WTC11 (cell line): ENCODE data around the gene CCDC69.

Experiments
- CBFB ChIP-seq: sonication (generic); formaldehyde crosslinking; IDR thresholded peaks from 2 replicates; pipeline ENCODE4 v1.8.1; 2022; ENCODE audit warnings: mild to moderate bottlenecking, low read depth, missing genetic modification reagents
- MYBL2 ChIP-seq: sonication (generic); formaldehyde crosslinking; IDR thresholded peaks from 2 replicates; pipeline ENCODE4 v1.8.1; 2023; ENCODE audit warnings: mild to moderate bottlenecking, moderate library complexity, missing genetic modification reagents
- NR3C1 ChIP-seq: sonication (generic); formaldehyde crosslinking; conservative IDR thresholded peaks from 2 replicates; pipeline ENCODE4 v1.8.1; 2023; ENCODE audit warnings: low read depth, mild to moderate bottlenecking, missing genetic modification reagents
- ZNF219 ChIP-seq: sonication (generic); formaldehyde crosslinking; IDR thresholded peaks from 2 replicates; pipeline ENCODE4 v1.8.0; 2023; ENCODE audit warnings: missing genetic modification reagents, mild to moderate bottlenecking, borderline replicate concordance
- TF ChIP-seq, protein P1 (sequence below): fragments of 200-600 bp; IDR thresholded peaks from 2 replicates; pipeline ENCODE4 v1.8.0; 2022; ENCODE audit warnings: antibody characterized with exemption
- TF ChIP-seq, protein P2 (sequence below): sonication (generic); formaldehyde crosslinking; IDR thresholded peaks from 2 replicates; pipeline ENCODE4 v1.8.0; 2022; ENCODE audit warnings: mild to moderate bottlenecking, missing genetic modification reagents
- TF ChIP-seq, protein P3 (sequence below): sonication (generic); formaldehyde crosslinking; IDR thresholded peaks from 2 replicates; pipeline ENCODE4 v1.8.0; 2022; ENCODE audit warnings: missing genetic modification reagents
- TF ChIP-seq, protein P4 (sequence below): fragments of 250-450 bp; sonication (Bioruptor Pico); conservative IDR thresholded peaks from 2 replicates; pipeline ENCODE4 v1.9.0; 2021; ENCODE audit warnings: mild to moderate bottlenecking
- TF ChIP-seq, protein P5 (sequence below): sonication (generic); formaldehyde crosslinking; conservative IDR thresholded peaks from 2 replicates; pipeline ENCODE4 v1.8.1; 2022; ENCODE audit warnings: mild to moderate bottlenecking, missing genetic modification reagents
- TF ChIP-seq, protein P6 (sequence below): sonication (generic); formaldehyde crosslinking; IDR thresholded peaks from 2 replicates; pipeline ENCODE4 v1.8.0; 2023; ENCODE audit warnings: missing genetic modification reagents, mild to moderate bottlenecking, borderline replicate concordance
- TF ChIP-seq, protein P7 (sequence below): fragments of 250-450 bp; sonication (Bioruptor Pico); IDR thresholded peaks from 2 replicates; pipeline ENCODE4 v1.9.0; 2021; ENCODE audit warnings: mild to moderate bottlenecking
- TF ChIP-seq, protein P8 (sequence below): sonication (generic); formaldehyde crosslinking; IDR thresholded peaks from 2 replicates; pipeline ENCODE4 v1.8.1; 2023; ENCODE audit warnings: mild to moderate bottlenecking, missing genetic modification reagents
- TF ChIP-seq, protein P9 (sequence below): fragments of 250-450 bp; sonication (Bioruptor Pico); IDR thresholded peaks from 2 replicates; pipeline ENCODE4 v1.9.0; 2021; ENCODE audit warnings: mild to moderate bottlenecking, borderline replicate concordance
- TF ChIP-seq, protein P10 (sequence below): sonication (generic); formaldehyde crosslinking; conservative IDR thresholded peaks from 2 replicates; pipeline ENCODE4 v1.8.1; 2023; ENCODE audit warnings: mild to moderate bottlenecking, low read depth, missing genetic modification reagents, moderate library complexity

DNA sequence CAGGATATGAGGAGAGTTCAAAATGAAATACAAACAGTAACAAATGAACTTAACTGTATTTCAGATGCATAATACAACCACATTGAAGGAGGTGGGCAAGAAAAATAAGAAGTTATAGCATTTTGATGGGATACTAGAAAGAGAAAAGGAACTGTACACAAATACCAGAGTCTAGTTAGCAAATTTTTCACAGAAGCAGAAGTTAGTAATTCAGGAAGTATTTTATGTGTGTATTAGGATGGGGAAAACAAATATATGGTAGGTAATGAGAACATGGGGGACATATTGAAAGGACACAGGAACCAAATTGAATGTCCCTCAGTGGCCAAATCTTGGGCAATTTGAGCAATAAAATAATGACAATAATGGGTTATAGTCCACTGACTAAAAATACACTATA is 47.4 kb upstream of the CCDC69 start:
- TF ChIP-seq, protein P1, sequence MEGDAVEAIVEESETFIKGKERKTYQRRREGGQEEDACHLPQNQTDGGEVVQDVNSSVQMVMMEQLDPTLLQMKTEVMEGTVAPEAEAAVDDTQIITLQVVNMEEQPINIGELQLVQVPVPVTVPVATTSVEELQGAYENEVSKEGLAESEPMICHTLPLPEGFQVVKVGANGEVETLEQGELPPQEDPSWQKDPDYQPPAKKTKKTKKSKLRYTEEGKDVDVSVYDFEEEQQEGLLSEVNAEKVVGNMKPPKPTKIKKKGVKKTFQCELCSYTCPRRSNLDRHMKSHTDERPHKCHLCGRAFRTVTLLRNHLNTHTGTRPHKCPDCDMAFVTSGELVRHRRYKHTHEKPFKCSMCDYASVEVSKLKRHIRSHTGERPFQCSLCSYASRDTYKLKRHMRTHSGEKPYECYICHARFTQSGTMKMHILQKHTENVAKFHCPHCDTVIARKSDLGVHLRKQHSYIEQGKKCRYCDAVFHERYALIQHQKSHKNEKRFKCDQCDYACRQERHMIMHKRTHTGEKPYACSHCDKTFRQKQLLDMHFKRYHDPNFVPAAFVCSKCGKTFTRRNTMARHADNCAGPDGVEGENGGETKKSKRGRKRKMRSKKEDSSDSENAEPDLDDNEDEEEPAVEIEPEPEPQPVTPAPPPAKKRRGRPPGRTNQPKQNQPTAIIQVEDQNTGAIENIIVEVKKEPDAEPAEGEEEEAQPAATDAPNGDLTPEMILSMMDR: no peak
- TF ChIP-seq NR3C1 (CRISPR knock-in tag) (no peak), MYBL2 (CRISPR knock-in tag) (no peak), CBFB (CRISPR knock-in tag) (no peak), ZNF219 (CRISPR knock-in tag) (no peak)
- TF ChIP-seq, protein P2, sequence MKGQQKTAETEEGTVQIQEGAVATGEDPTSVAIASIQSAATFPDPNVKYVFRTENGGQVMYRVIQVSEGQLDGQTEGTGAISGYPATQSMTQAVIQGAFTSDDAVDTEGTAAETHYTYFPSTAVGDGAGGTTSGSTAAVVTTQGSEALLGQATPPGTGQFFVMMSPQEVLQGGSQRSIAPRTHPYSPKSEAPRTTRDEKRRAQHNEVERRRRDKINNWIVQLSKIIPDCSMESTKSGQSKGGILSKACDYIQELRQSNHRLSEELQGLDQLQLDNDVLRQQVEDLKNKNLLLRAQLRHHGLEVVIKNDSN (CRISPR knock-in tag): no peak
- TF ChIP-seq, protein P3, sequence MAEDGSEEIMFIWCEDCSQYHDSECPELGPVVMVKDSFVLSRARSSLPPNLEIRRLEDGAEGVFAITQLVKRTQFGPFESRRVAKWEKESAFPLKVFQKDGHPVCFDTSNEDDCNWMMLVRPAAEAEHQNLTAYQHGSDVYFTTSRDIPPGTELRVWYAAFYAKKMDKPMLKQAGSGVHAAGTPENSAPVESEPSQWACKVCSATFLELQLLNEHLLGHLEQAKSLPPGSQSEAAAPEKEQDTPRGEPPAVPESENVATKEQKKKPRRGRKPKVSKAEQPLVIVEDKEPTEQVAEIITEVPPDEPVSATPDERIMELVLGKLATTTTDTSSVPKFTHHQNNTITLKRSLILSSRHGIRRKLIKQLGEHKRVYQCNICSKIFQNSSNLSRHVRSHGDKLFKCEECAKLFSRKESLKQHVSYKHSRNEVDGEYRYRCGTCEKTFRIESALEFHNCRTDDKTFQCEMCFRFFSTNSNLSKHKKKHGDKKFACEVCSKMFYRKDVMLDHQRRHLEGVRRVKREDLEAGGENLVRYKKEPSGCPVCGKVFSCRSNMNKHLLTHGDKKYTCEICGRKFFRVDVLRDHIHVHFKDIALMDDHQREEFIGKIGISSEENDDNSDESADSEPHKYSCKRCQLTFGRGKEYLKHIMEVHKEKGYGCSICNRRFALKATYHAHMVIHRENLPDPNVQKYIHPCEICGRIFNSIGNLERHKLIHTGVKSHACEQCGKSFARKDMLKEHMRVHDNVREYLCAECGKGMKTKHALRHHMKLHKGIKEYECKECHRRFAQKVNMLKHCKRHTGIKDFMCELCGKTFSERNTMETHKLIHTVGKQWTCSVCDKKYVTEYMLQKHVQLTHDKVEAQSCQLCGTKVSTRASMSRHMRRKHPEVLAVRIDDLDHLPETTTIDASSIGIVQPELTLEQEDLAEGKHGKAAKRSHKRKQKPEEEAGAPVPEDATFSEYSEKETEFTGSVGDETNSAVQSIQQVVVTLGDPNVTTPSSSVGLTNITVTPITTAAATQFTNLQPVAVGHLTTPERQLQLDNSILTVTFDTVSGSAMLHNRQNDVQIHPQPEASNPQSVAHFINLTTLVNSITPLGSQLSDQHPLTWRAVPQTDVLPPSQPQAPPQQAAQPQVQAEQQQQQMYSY: no peak
- TF ChIP-seq, protein P4, sequence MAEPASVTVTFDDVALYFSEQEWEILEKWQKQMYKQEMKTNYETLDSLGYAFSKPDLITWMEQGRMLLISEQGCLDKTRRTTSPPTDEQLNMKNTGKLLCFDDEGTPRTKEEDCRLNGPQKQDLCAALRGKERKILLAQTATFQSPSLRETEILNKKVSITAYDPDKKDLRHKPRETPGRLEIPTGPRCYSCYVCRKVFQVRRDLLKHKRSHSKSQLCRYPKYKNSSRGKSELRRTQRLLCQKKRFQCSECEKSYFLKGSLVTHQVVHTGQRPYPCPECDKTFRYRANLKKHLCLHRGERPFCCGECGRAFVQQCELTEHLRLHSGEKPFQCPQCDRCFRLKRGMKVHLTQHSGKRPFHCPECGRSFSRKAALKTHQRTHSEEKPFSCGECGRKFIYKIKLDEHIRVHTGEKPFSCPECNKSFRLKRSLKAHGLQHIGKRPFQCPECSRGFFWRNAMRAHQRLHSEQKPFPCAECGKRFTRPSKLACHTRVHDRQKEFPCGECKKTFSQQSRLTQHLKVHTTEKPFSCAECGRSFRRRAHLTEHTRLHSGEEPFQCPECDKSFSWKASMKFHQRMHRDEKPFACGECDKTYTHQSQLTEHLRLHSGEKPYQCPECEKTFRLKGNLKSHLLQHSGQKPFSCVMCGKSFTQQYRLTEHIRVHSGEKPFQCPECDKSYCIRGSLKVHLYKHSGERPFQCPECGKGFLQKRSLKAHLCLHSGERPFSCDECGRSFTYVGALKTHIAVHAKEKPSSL (CRISPR knock-in tag): no peak
- TF ChIP-seq, protein P5, sequence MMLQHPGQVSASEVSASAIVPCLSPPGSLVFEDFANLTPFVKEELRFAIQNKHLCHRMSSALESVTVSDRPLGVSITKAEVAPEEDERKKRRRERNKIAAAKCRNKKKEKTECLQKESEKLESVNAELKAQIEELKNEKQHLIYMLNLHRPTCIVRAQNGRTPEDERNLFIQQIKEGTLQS (CRISPR knock-in tag): no peak
- TF ChIP-seq, protein P6, sequence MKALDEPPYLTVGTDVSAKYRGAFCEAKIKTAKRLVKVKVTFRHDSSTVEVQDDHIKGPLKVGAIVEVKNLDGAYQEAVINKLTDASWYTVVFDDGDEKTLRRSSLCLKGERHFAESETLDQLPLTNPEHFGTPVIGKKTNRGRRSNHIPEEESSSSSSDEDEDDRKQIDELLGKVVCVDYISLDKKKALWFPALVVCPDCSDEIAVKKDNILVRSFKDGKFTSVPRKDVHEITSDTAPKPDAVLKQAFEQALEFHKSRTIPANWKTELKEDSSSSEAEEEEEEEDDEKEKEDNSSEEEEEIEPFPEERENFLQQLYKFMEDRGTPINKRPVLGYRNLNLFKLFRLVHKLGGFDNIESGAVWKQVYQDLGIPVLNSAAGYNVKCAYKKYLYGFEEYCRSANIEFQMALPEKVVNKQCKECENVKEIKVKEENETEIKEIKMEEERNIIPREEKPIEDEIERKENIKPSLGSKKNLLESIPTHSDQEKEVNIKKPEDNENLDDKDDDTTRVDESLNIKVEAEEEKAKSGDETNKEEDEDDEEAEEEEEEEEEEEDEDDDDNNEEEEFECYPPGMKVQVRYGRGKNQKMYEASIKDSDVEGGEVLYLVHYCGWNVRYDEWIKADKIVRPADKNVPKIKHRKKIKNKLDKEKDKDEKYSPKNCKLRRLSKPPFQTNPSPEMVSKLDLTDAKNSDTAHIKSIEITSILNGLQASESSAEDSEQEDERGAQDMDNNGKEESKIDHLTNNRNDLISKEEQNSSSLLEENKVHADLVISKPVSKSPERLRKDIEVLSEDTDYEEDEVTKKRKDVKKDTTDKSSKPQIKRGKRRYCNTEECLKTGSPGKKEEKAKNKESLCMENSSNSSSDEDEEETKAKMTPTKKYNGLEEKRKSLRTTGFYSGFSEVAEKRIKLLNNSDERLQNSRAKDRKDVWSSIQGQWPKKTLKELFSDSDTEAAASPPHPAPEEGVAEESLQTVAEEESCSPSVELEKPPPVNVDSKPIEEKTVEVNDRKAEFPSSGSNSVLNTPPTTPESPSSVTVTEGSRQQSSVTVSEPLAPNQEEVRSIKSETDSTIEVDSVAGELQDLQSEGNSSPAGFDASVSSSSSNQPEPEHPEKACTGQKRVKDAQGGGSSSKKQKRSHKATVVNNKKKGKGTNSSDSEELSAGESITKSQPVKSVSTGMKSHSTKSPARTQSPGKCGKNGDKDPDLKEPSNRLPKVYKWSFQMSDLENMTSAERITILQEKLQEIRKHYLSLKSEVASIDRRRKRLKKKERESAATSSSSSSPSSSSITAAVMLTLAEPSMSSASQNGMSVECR: no peak
- TF ChIP-seq, protein P7, sequence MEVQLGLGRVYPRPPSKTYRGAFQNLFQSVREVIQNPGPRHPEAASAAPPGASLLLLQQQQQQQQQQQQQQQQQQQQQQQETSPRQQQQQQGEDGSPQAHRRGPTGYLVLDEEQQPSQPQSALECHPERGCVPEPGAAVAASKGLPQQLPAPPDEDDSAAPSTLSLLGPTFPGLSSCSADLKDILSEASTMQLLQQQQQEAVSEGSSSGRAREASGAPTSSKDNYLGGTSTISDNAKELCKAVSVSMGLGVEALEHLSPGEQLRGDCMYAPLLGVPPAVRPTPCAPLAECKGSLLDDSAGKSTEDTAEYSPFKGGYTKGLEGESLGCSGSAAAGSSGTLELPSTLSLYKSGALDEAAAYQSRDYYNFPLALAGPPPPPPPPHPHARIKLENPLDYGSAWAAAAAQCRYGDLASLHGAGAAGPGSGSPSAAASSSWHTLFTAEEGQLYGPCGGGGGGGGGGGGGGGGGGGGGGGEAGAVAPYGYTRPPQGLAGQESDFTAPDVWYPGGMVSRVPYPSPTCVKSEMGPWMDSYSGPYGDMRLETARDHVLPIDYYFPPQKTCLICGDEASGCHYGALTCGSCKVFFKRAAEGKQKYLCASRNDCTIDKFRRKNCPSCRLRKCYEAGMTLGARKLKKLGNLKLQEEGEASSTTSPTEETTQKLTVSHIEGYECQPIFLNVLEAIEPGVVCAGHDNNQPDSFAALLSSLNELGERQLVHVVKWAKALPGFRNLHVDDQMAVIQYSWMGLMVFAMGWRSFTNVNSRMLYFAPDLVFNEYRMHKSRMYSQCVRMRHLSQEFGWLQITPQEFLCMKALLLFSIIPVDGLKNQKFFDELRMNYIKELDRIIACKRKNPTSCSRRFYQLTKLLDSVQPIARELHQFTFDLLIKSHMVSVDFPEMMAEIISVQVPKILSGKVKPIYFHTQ (CRISPR knock-in tag): no peak
- TF ChIP-seq, protein P8, sequence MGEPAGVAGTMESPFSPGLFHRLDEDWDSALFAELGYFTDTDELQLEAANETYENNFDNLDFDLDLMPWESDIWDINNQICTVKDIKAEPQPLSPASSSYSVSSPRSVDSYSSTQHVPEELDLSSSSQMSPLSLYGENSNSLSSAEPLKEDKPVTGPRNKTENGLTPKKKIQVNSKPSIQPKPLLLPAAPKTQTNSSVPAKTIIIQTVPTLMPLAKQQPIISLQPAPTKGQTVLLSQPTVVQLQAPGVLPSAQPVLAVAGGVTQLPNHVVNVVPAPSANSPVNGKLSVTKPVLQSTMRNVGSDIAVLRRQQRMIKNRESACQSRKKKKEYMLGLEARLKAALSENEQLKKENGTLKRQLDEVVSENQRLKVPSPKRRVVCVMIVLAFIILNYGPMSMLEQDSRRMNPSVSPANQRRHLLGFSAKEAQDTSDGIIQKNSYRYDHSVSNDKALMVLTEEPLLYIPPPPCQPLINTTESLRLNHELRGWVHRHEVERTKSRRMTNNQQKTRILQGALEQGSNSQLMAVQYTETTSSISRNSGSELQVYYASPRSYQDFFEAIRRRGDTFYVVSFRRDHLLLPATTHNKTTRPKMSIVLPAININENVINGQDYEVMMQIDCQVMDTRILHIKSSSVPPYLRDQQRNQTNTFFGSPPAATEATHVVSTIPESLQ (CRISPR knock-in tag): no peak
- TF ChIP-seq, protein P9, sequence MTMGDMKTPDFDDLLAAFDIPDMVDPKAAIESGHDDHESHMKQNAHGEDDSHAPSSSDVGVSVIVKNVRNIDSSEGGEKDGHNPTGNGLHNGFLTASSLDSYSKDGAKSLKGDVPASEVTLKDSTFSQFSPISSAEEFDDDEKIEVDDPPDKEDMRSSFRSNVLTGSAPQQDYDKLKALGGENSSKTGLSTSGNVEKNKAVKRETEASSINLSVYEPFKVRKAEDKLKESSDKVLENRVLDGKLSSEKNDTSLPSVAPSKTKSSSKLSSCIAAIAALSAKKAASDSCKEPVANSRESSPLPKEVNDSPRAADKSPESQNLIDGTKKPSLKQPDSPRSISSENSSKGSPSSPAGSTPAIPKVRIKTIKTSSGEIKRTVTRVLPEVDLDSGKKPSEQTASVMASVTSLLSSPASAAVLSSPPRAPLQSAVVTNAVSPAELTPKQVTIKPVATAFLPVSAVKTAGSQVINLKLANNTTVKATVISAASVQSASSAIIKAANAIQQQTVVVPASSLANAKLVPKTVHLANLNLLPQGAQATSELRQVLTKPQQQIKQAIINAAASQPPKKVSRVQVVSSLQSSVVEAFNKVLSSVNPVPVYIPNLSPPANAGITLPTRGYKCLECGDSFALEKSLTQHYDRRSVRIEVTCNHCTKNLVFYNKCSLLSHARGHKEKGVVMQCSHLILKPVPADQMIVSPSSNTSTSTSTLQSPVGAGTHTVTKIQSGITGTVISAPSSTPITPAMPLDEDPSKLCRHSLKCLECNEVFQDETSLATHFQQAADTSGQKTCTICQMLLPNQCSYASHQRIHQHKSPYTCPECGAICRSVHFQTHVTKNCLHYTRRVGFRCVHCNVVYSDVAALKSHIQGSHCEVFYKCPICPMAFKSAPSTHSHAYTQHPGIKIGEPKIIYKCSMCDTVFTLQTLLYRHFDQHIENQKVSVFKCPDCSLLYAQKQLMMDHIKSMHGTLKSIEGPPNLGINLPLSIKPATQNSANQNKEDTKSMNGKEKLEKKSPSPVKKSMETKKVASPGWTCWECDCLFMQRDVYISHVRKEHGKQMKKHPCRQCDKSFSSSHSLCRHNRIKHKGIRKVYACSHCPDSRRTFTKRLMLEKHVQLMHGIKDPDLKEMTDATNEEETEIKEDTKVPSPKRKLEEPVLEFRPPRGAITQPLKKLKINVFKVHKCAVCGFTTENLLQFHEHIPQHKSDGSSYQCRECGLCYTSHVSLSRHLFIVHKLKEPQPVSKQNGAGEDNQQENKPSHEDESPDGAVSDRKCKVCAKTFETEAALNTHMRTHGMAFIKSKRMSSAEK (CRISPR knock-in tag): no peak
- TF ChIP-seq, protein P10, sequence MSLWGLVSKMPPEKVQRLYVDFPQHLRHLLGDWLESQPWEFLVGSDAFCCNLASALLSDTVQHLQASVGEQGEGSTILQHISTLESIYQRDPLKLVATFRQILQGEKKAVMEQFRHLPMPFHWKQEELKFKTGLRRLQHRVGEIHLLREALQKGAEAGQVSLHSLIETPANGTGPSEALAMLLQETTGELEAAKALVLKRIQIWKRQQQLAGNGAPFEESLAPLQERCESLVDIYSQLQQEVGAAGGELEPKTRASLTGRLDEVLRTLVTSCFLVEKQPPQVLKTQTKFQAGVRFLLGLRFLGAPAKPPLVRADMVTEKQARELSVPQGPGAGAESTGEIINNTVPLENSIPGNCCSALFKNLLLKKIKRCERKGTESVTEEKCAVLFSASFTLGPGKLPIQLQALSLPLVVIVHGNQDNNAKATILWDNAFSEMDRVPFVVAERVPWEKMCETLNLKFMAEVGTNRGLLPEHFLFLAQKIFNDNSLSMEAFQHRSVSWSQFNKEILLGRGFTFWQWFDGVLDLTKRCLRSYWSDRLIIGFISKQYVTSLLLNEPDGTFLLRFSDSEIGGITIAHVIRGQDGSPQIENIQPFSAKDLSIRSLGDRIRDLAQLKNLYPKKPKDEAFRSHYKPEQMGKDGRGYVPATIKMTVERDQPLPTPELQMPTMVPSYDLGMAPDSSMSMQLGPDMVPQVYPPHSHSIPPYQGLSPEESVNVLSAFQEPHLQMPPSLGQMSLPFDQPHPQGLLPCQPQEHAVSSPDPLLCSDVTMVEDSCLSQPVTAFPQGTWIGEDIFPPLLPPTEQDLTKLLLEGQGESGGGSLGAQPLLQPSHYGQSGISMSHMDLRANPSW (CRISPR knock-in tag): no peak
